OCI-LY7 (cell line): ENCODE measurements around the gene BBS4.
"Not testable (repeated sequence)": the region's sequence is repeated elsewhere in the genome, so short reads cannot be mapped to it uniquely, and the experiment has no call there.

Source experiments
- CTCF ChIP-seq: fragments of 200-600 bp; sonication (generic); conservative IDR thresholded peaks from 2 replicates; pipeline ENCODE4 v1.5.1; 2014; ENCODE audit warnings: mild to moderate bottlenecking, antibody characterized with exemption, low read length, moderate library complexity, mixed read lengths
- EZH2phosphoT487 ChIP-seq: fragments of 200-600 bp; sonication (generic); IDR thresholded peaks from 2 replicates; pipeline ENCODE4 v1.6.1; 2018; ENCODE audit warnings: low read depth, borderline replicate concordance, mild to moderate bottlenecking, mixed run types, antibody characterized with exemption, low read length, moderate library complexity, mixed read lengths

- TF ChIP-seq CTCF: peak; percentile 76
- not testable (repeated sequence) for TF ChIP-seq EZH2phosphoT487
These were observed 15.2 kb upstream of the BBS4 start for GRCh38 chr15:72670656-72671352.
